HEK293 (cell line): Measurements from ENCODE around the gene ACOT7.
A peak's percentile ranks its signal among the peaks of the same experiment; 100 is the strongest.

ENCODE experiments used
- CTCF ChIA-PET: fragments of 350-600 bp; formaldehyde crosslinking; extraction: SDS; loops from one replicate; lab custom pipeline; 2021; ENCODE audit warnings: antibody characterized with exemption; lab: Yijun Ruan, JAX
- POLR2A ChIA-PET: fragments of 300-600 bp; formaldehyde crosslinking; extraction: SDS; loops from one replicate; lab custom pipeline; 2020; ENCODE audit warnings: antibody characterized with exemption, inconsistent platforms; lab: Yijun Ruan, JAX
- H3K27ac ChIP-seq: fragments of 200-500 bp; sonication (Bioruptor generic); 2 replicates; pipeline ENCODE4 v1.5.1; 2014; ENCODE audit warnings: low read depth, low read length, control low read depth, inconsistent platforms; ENCODE audit errors: extremely low read depth
- H3K36me3 ChIP-seq, 2 experiments: fragments of 200-500 bp in 1 of 2; sonication (Bioruptor generic) in 1 of 2; 1 replicate in 1 of 2; 2 replicates in 1 of 2; pipeline ENCODE4 v1.5.1; 2014 to 2017; ENCODE audit warnings: inconsistent platforms in 2 of 2, low read length in 2 of 2; ENCODE audit not compliant: control insufficient read depth in 2 of 2, insufficient read depth in 1 of 2
- H3K4me1 ChIP-seq: fragments of 200-500 bp; sonication (Bioruptor generic); 2 replicates; pipeline ENCODE4 v1.5.1; 2014; ENCODE audit warnings: mild to moderate bottlenecking, low read length, inconsistent platforms; ENCODE audit not compliant: control insufficient read depth, insufficient read depth
- H3K4me3 ChIP-seq: 2 replicates; pipeline ENCODE4 v1.5.1; 2011; ENCODE audit warnings: low read depth, mild to moderate bottlenecking, control low read depth, low read length, moderate library complexity
- H3K9me3 ChIP-seq: fragments of 200-500 bp; sonication (Bioruptor generic); 2 replicates; pipeline ENCODE4 v1.5.1; 2014; ENCODE audit warnings: low read depth, low read length, inconsistent platforms; ENCODE audit not compliant: control insufficient read depth, insufficient read depth
- EGR2 ChIP-seq: fragments of 450-650 bp; formaldehyde crosslinking; IDR thresholded peaks from 2 replicates; pipeline ENCODE4 v1.5.1; 2016; ENCODE audit warnings: low read depth, missing biosample characterization, missing genetic modification characterization
- GFI1B ChIP-seq: fragments of 450-650 bp; formaldehyde crosslinking; IDR thresholded peaks from 2 replicates; pipeline ENCODE4 v1.5.1; 2016; ENCODE audit warnings: missing biosample characterization, missing genetic modification characterization
- GLI4 ChIP-seq: fragments of 450-650 bp; formaldehyde crosslinking; IDR thresholded peaks from 2 replicates; pipeline ENCODE4 v1.5.1; 2016; ENCODE audit warnings: missing biosample characterization, missing genetic modification characterization
- GLIS2 ChIP-seq: fragments of 450-650 bp; formaldehyde crosslinking; IDR thresholded peaks from 2 replicates; pipeline ENCODE4 v1.5.1; 2016; ENCODE audit warnings: missing biosample characterization, missing genetic modification characterization
- HOXC10 ChIP-seq: sonication (generic); formaldehyde crosslinking; IDR thresholded peaks from 2 replicates; pipeline ENCODE4 v1.8.1; 2023; ENCODE audit warnings: mild to moderate bottlenecking, missing genetic modification reagents
- KLF9 ChIP-seq: fragments of 450-650 bp; formaldehyde crosslinking; IDR thresholded peaks from 2 replicates; pipeline ENCODE4 v1.5.1; 2016; ENCODE audit warnings: missing biosample characterization, missing genetic modification characterization, low read depth
- MYNN ChIP-seq: fragments of 450-650 bp; formaldehyde crosslinking; IDR thresholded peaks from 2 replicates; pipeline ENCODE4 v1.5.1; 2016; ENCODE audit warnings: missing biosample characterization, missing genetic modification characterization, borderline replicate concordance
- PRDM1 ChIP-seq: fragments of 450-650 bp; formaldehyde crosslinking; IDR thresholded peaks from 2 replicates; pipeline ENCODE4; 2016; ENCODE audit warnings: missing biosample characterization, missing genetic modification characterization
- RBAK ChIP-seq: fragments of 450-650 bp; formaldehyde crosslinking; IDR thresholded peaks from 2 replicates; pipeline ENCODE4 v1.5.1; 2016; ENCODE audit warnings: missing biosample characterization, missing genetic modification characterization
- REPIN1 ChIP-seq: fragments of 450-650 bp; formaldehyde crosslinking; IDR thresholded peaks from 2 replicates; pipeline ENCODE4 v1.5.1; 2017; ENCODE audit warnings: missing biosample characterization, missing genetic modification characterization, low read depth
- SP7 ChIP-seq: fragments of 450-650 bp; formaldehyde crosslinking; IDR thresholded peaks from 2 replicates; pipeline ENCODE4 v1.5.1; 2016; ENCODE audit warnings: missing biosample characterization, missing genetic modification characterization
- YY1 ChIP-seq: fragments of 450-650 bp; formaldehyde crosslinking; IDR thresholded peaks from 2 replicates; pipeline ENCODE4 v1.5.1; 2018; ENCODE audit warnings: missing biosample characterization, missing genetic modification characterization
- ZEB2 ChIP-seq: fragments of 450-650 bp; formaldehyde crosslinking; IDR thresholded peaks from 2 replicates; pipeline ENCODE4 v1.5.1; 2016; ENCODE audit warnings: missing biosample characterization, missing genetic modification characterization
- ZFP3 ChIP-seq: fragments of 450-650 bp; formaldehyde crosslinking; IDR thresholded peaks from 2 replicates; pipeline ENCODE4 v1.5.1; 2016; ENCODE audit warnings: low read depth, missing biosample characterization, missing genetic modification characterization
- ZIC2 ChIP-seq: fragments of 450-650 bp; formaldehyde crosslinking; IDR thresholded peaks from 2 replicates; pipeline ENCODE4 v1.5.1; 2016; ENCODE audit warnings: missing biosample characterization, missing genetic modification characterization
- ZNF114 ChIP-seq: fragments of 450-650 bp; formaldehyde crosslinking; IDR thresholded peaks from 2 replicates; pipeline ENCODE4 v1.5.0; 2017; ENCODE audit warnings: missing biosample characterization, missing genetic modification characterization
- ZNF121 ChIP-seq: fragments of 450-650 bp; formaldehyde crosslinking; IDR thresholded peaks from 2 replicates; pipeline ENCODE4 v1.5.1; 2016; ENCODE audit warnings: missing biosample characterization, missing genetic modification characterization
- ZNF157 ChIP-seq: fragments of 450-650 bp; formaldehyde crosslinking; IDR thresholded peaks from 2 replicates; pipeline ENCODE4 v1.5.1; 2016; ENCODE audit warnings: missing biosample characterization, missing genetic modification characterization
- ZNF174 ChIP-seq: fragments of 450-650 bp; formaldehyde crosslinking; IDR thresholded peaks from 2 replicates; pipeline ENCODE4 v1.5.0; 2017; ENCODE audit warnings: missing biosample characterization, mild to moderate bottlenecking, missing genetic modification characterization
- ZNF202 ChIP-seq: fragments of 450-650 bp; formaldehyde crosslinking; IDR thresholded peaks from 2 replicates; pipeline ENCODE4 v1.5.1; 2016; ENCODE audit warnings: missing biosample characterization, missing genetic modification characterization, borderline replicate concordance
- ZNF274 ChIP-seq, 2 experiments: fragments of 200-500 bp in 1 of 2; fragments of 450-650 bp in 1 of 2; sonication (Bioruptor generic) in 1 of 2; formaldehyde crosslinking in 1 of 2; IDR thresholded peaks; 2 replicates each; pipeline versions ENCODE4 v1.5.1 to v1.6.1; 2014 to 2016; ENCODE audit warnings: borderline replicate concordance in 1 of 2, inconsistent platforms in 1 of 2, low read length in 1 of 2, missing biosample characterization in 1 of 2, missing genetic modification characterization in 1 of 2
- ZNF341 ChIP-seq: fragments of 450-650 bp; formaldehyde crosslinking; IDR thresholded peaks from 2 replicates; pipeline ENCODE4; 2016; ENCODE audit warnings: low read depth, missing biosample characterization, missing genetic modification characterization
- ZNF366 ChIP-seq: fragments of 450-650 bp; formaldehyde crosslinking; conservative IDR thresholded peaks from 2 replicates; pipeline ENCODE4 v1.5.1; 2016; ENCODE audit warnings: missing biosample characterization, missing genetic modification characterization
- ZNF37A ChIP-seq: fragments of 450-650 bp; IDR thresholded peaks from 2 replicates; pipeline ENCODE4 v1.5.1; 2018; ENCODE audit warnings: missing biosample characterization, missing genetic modification characterization
- ZNF585B ChIP-seq: fragments of 450-650 bp; formaldehyde crosslinking; IDR thresholded peaks from 2 replicates; pipeline ENCODE4 v1.5.1; 2016; ENCODE audit warnings: missing biosample characterization, missing genetic modification characterization
- ZNF600 ChIP-seq: fragments of 450-650 bp; formaldehyde crosslinking; IDR thresholded peaks from 2 replicates; pipeline ENCODE4 v1.5.1; 2016; ENCODE audit warnings: missing biosample characterization, missing genetic modification characterization
- ZNF621 ChIP-seq: fragments of 450-650 bp; formaldehyde crosslinking; IDR thresholded peaks from 2 replicates; pipeline ENCODE4 v1.5.1; 2017; ENCODE audit warnings: missing biosample characterization, missing genetic modification characterization
- ZNF624 ChIP-seq: fragments of 450-650 bp; formaldehyde crosslinking; IDR thresholded peaks from 2 replicates; pipeline ENCODE4 v1.5.1; 2017; ENCODE audit warnings: missing biosample characterization, missing genetic modification characterization
- ZNF660 ChIP-seq: fragments of 450-650 bp; IDR thresholded peaks from 2 replicates; pipeline ENCODE4 v1.5.1; 2018; ENCODE audit warnings: missing biosample characterization, mild to moderate bottlenecking, missing genetic modification characterization
- TF ChIP-seq, protein P1 (sequence below): fragments of 450-650 bp; formaldehyde crosslinking; IDR thresholded peaks from 2 replicates; pipeline ENCODE4 v1.5.1; 2016; ENCODE audit warnings: missing biosample characterization, missing genetic modification characterization, low read depth
- TF ChIP-seq, protein P2 (sequence below): fragments of 450-650 bp; formaldehyde crosslinking; IDR thresholded peaks from 2 replicates; pipeline ENCODE4 v1.5.1; 2016; ENCODE audit warnings: missing biosample characterization, missing genetic modification characterization
- TF ChIP-seq, protein P3 (sequence below): fragments of 450-650 bp; formaldehyde crosslinking; IDR thresholded peaks from 2 replicates; pipeline ENCODE4 v1.5.1; 2017; ENCODE audit warnings: missing biosample characterization, missing genetic modification characterization

Gene ACOT7

DNA sequence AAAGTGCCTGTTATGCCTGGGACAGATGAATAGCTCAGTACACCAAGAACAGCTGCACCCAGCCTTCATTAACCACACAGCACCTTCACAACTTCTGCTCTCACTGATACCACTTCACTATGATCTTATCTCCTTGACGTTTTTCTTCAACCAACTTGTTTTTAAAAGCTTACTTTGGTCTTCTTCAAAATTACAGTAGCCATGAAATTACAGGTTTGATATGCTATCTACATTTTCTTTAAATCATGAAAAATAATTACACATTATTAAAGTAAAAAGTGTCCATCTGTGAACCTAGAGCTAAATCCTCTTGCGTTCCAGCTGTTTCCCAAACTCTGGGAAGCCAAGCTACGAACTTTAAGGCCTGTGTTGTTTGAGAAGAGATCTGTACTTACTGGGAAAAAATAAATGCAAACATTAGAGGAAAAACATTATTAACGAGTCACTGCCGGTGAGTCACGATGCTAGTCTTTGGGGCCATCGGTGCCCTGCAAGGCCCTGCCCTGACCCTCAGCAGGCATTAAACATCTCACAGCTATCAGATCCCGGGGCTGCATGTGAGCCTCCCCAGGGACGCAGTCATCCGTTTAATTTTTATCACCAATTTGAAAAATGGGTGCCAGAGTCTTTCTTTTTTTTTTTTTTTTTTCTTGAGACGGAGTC, 76.3 kb downstream of the ACOT7 start:
- no peaks in the 10 kb centered on the region for H3K4me1 ChIP-seq
- H3K4me3 ChIP-seq = no peak overlapping the region
- H3K9me3 ChIP-seq = no peaks in the 10 kb centered on the region
- POLR2A ChIA-PET = no interaction called here
- CTCF ChIA-PET = interaction anchor here (0.6 to 1.0 kb wide), 4 partner anchors 103 to 263 kb away, joined by 3 to 4 read pairs (median 4); partner anchors contain the start of gene ZBTB48
- no peak overlapping the region for H3K27ac ChIP-seq
- TF ChIP-seq GLI4 (tag by site-specific recombination) (no peak), ZNF274 (IDR thresholded peaks at IDR 0.05; ENCODE audit: low read length) (no peak), ZNF274 (tag by site-specific recombination; IDR thresholded peaks at IDR 0.05; ENCODE audit: borderline replicate concordance) (no peak), ZNF660 (no peak), ZEB2 (tag by site-specific recombination) (0 out of 2 replicates have a peak, but pooled peaks have one; percentile 36), HOXC10 (CRISPR knock-in tag) (no peak), ZNF585B (no peak), ZNF624 (no peak), ZFP3 (no peak), ZNF174 (tag by site-specific recombination) (no peak), SP7 (tag by site-specific recombination) (peak; percentile 36; the same call in 1 of the 2 replicates), GFI1B (tag by site-specific recombination) (no peak), ZIC2 (tag by site-specific recombination) (peak; percentile 87), RBAK (tag by site-specific recombination) (no peak), PRDM1 (no peak), KLF9 (tag by site-specific recombination) (no peak), GLIS2 (no peak), ZNF202 (tag by site-specific recombination) (no peak), ZNF37A (tag by site-specific recombination) (no peak), REPIN1 (tag by site-specific recombination) (no peak)
- TF ChIP-seq, protein P1, sequence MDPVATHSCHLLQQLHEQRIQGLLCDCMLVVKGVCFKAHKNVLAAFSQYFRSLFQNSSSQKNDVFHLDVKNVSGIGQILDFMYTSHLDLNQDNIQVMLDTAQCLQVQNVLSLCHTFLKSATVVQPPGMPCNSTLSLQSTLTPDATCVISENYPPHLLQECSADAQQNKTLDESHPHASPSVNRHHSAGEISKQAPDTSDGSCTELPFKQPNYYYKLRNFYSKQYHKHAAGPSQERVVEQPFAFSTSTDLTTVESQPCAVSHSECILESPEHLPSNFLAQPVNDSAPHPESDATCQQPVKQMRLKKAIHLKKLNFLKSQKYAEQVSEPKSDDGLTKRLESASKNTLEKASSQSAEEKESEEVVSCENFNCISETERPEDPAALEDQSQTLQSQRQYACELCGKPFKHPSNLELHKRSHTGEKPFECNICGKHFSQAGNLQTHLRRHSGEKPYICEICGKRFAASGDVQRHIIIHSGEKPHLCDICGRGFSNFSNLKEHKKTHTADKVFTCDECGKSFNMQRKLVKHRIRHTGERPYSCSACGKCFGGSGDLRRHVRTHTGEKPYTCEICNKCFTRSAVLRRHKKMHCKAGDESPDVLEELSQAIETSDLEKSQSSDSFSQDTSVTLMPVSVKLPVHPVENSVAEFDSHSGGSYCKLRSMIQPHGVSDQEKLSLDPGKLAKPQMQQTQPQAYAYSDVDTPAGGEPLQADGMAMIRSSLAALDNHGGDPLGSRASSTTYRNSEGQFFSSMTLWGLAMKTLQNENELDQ = no peak
- TF ChIP-seq, protein P2, sequence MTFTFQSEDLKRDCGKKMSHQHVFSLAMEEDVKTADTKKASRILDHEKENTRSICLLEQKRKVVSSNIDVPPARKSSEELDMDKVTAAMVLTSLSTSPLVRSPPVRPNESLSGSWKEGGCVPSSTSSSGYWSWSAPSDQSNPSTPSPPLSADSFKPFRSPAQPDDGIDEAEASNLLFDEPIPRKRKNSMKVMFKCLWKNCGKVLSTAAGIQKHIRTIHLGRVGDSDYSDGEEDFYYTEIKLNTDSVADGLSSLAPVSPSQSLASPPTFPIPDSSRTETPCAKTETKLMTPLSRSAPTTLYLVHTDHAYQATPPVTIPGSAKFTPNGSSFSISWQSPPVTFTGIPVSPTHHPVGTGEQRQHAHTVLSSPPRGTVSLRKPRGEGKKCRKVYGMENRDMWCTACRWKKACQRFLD (tag by site-specific recombination) = no peak
- peaks cover 0 to 68% of the 10 kb centered on the region in 2 experiments; a peak in 2 of 3 replicates for H3K36me3 ChIP-seq

DNA sequence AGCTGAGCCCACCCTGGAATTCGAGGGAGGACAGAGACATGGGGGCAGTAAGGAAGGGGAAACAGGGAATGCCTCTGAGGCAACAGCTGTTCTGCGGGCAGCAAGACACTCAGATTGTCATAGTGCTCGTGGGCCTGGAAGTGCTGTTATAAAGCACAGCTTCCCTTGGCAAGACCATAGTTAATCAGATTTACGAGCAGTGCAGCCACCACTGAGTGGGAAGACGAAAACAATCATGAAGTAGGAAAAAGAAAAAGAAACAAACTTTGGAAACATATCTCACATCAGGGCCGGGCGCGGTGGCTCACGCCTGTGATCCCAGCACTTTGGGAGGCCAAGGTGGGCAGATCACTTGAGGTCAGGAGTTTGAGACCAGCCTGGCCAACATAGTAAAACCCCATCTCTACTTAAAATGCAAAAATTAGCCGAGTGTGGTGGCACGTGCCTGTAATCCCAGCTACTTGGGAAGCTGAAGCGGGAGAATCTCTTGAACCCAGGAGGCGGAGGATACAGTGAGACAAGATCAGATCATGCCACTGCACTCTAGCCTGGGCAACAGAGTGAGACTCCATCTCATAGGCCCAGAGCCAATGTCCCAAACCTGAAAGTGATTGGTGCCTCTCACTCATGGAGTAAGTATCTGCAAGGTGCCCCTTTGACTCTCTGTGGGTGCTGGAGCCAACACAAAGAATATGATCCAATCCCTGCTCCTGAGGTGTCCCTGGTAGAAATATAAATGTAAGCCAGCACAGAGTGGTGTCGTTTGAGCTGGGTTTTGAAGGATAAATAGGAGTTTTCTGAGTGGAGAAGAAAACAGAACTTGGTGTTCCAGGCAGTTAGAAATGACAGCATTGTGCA, 77.1 kb downstream of the ACOT7 start:
- ChIA-PET POLR2A (no interaction called here), CTCF (interaction anchor here (0.6 to 1.0 kb wide), 4 partner anchors 46 to 264 kb away, joined by 3 to 4 read pairs (median 3); partner anchors contain the start of gene ZBTB48)
- H3K9me3 ChIP-seq = no peaks in the 10 kb centered on the region
- no peak overlapping the region for H3K4me3 ChIP-seq
- H3K27ac ChIP-seq = no peak overlapping the region
- peaks cover 0 to 74% of the 10 kb centered on the region in 2 experiments; a peak in 2 of 3 replicates for H3K36me3 ChIP-seq
- no peaks in the 10 kb centered on the region for H3K4me1 ChIP-seq
- TF ChIP-seq ZNF341 (peak; percentile 24), ZNF114 (tag by site-specific recombination) (no peak), ZNF366 (tag by site-specific recombination) (no peak), MYNN (tag by site-specific recombination) (no peak), ZNF157 (tag by site-specific recombination) (no peak), EGR2 (tag by site-specific recombination) (peak; percentile 88), YY1 (no peak), ZNF121 (tag by site-specific recombination) (peak; percentile 92), ZNF600 (tag by site-specific recombination) (peak; percentile 13; the same call in 1 of the 2 replicates), ZNF621 (tag by site-specific recombination) (no peak)
- TF ChIP-seq, protein P3, sequence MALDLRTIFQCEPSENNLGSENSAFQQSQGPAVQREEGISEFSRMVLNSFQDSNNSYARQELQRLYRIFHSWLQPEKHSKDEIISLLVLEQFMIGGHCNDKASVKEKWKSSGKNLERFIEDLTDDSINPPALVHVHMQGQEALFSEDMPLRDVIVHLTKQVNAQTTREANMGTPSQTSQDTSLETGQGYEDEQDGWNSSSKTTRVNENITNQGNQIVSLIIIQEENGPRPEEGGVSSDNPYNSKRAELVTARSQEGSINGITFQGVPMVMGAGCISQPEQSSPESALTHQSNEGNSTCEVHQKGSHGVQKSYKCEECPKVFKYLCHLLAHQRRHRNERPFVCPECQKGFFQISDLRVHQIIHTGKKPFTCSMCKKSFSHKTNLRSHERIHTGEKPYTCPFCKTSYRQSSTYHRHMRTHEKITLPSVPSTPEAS (tag by site-specific recombination) = no peak
